Loucy (cell line): ENCODE data around the gene RAB6B.

Experiments used
- H2AFZ ChIP-seq: fragments of 200-600 bp; sonication (generic); 2 replicates; pipeline ENCODE4 v1.6.0; 2016; ENCODE audit warnings: antibody characterized with exemption, mild to moderate bottlenecking, low read length, moderate library complexity
- H3F3A ChIP-seq: fragments of 200-600 bp; 2 replicates; pipeline ENCODE4 v1.6.0; 2016; ENCODE audit warnings: antibody characterized with exemption, low read depth, mild to moderate bottlenecking
- H3K27me3 ChIP-seq: fragments of 200-600 bp; sonication (generic); 2 replicates; pipeline ENCODE4 v1.6.1; 2014; ENCODE audit warnings: low read length, mild to moderate bottlenecking; ENCODE audit not compliant: insufficient read depth, poor library complexity, severe bottlenecking
- H3K36me3 ChIP-seq: fragments of 200-600 bp; sonication (generic); 2 replicates; pipeline ENCODE4 v1.6.1; 2016; ENCODE audit warnings: low read length; ENCODE audit not compliant: insufficient read depth
- H3K4me1 ChIP-seq: fragments of 200-600 bp; sonication (generic); 2 replicates; pipeline ENCODE4 v1.5.1; 2014; ENCODE audit warnings: low read length, mild to moderate bottlenecking; ENCODE audit not compliant: insufficient read depth, poor library complexity, severe bottlenecking
- H3K4me2 ChIP-seq: fragments of 200-600 bp; sonication (generic); 2 replicates; pipeline ENCODE4 v1.6.0; 2014; ENCODE audit warnings: antibody characterized with exemption, low read length, low read depth, mild to moderate bottlenecking; ENCODE audit not compliant: poor library complexity, severe bottlenecking
- H3K4me3 ChIP-seq: fragments of 200-600 bp; sonication (generic); 2 replicates; pipeline ENCODE4 v1.5.1; 2014; ENCODE audit warnings: low read length, mild to moderate bottlenecking, mixed read lengths; ENCODE audit not compliant: poor library complexity, severe bottlenecking
- H3K79me2 ChIP-seq: fragments of 200-600 bp; sonication (generic); 2 replicates; pipeline ENCODE4 v1.6.1; 2014; ENCODE audit warnings: low read length; ENCODE audit not compliant: insufficient read depth
- H3K9ac ChIP-seq: fragments of 200-600 bp; sonication (generic); 2 replicates; pipeline ENCODE4 v1.6.0; 2014; ENCODE audit warnings: mild to moderate bottlenecking, low read depth, low read length, moderate library complexity; ENCODE audit not compliant: poor library complexity, severe bottlenecking
- H3K9me2 ChIP-seq: fragments of 200-600 bp; sonication (generic); replicated peaks from 2 replicates; pipeline ENCODE4 v1.6.1; 2016; ENCODE audit warnings: low read depth, low read length, mixed read lengths
- H3K9me3 ChIP-seq: fragments of 200-600 bp; sonication (generic); 2 replicates; pipeline ENCODE4 v1.6.1; 2014; ENCODE audit warnings: mild to moderate bottlenecking, antibody characterized with exemption, low read length, low read depth; ENCODE audit not compliant: insufficient read depth
- H4K20me1 ChIP-seq: fragments of 200-600 bp; sonication (generic); 2 replicates; pipeline ENCODE4 v1.6.0; 2014; ENCODE audit warnings: antibody characterized with exemption, low read length, mild to moderate bottlenecking; ENCODE audit not compliant: insufficient read depth, poor library complexity, severe bottlenecking
- CTCF ChIP-seq: fragments of 200-600 bp; sonication (generic); conservative IDR thresholded peaks from 2 replicates; pipeline ENCODE4 v1.5.1; 2014; ENCODE audit warnings: mild to moderate bottlenecking, antibody characterized with exemption, low read length
- EZH2phosphoT487 ChIP-seq: fragments of 200-600 bp; IDR thresholded peaks from 2 replicates; pipeline ENCODE4 v1.6.1; 2018; ENCODE audit warnings: antibody characterized with exemption, mild to moderate bottlenecking, moderate library complexity, borderline replicate concordance

Gene RAB6B

DNA sequence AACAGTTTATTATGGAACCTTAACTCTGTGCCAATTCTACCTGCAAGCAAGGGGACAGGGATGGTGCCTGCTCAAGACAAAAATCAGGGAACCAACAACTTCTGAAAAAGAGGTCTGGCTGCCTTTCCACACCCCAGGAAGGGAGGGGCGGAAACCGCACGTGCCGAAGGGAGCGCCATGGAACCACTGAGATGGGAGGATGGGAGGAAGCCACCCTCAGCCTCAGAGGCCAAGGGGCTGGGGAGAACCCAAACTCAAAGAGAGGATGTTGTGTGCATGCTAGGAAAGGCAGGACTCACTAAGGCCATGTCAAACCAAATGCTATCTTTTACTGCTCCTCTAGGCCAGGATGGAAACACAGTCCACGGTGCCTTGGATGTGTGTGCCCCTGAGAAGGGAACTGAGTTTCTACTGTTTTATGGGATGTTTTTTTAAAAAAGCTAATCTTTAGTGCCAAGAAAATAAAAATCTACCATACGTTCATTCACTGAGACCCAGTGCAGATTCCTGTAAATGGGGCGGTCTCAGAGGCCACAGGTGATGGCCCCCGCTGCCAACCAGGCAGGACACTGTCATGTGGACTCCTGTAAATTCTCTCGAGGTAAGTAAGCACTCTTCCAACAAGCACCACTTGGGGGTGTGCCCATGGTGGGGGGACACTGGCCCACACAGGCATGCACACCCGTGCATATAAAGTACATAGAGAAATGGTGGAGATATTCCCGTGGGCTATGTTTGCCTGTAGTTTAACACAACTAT lies 69.5 kb downstream of the RAB6B start:
- H3K4me3 ChIP-seq = no peak overlapping the region
- H3F3A ChIP-seq = no peaks in the 10 kb centered on the region
- no peaks in the 10 kb centered on the region for H4K20me1 ChIP-seq
- no peaks in the 10 kb centered on the region for H3K4me1 ChIP-seq
- peaks cover 29% of the 10 kb centered on the region; the same call in 1 of the 2 replicates for H3K36me3 ChIP-seq
- H3K9me2 ChIP-seq = no peaks in the 10 kb centered on the region
- no peak overlapping the region for H3K4me2 ChIP-seq
- H3K27me3 ChIP-seq = no peaks in the 10 kb centered on the region
- H3K79me2 ChIP-seq = no peaks in the 10 kb centered on the region
- H3K9me3 ChIP-seq = no peaks in the 10 kb centered on the region
- TF ChIP-seq EZH2phosphoT487 (no peak), CTCF (no peak)
- no peak overlapping the region for H3K9ac ChIP-seq
- no peak overlapping the region for H2AFZ ChIP-seq

- H3K4me1 ChIP-seq = no peaks in the 10 kb centered on the region
- no peak overlapping the region for H3K4me2 ChIP-seq
- H3K4me3 ChIP-seq = no peak overlapping the region
- TF ChIP-seq CTCF (no peak), EZH2phosphoT487 (no peak)
- no peaks in the 10 kb centered on the region for H3K27me3 ChIP-seq
- peaks cover 41% of the 10 kb centered on the region; the same call in 1 of the 2 replicates for H3K36me3 ChIP-seq
- H3F3A ChIP-seq = no peaks in the 10 kb centered on the region
- no peak overlapping the region for H2AFZ ChIP-seq
- no peaks in the 10 kb centered on the region for H3K79me2 ChIP-seq
- no peak overlapping the region for H3K9ac ChIP-seq
- no peaks in the 10 kb centered on the region for H4K20me1 ChIP-seq
- no peaks in the 10 kb centered on the region for H3K9me3 ChIP-seq
- no peaks in the 10 kb centered on the region for H3K9me2 ChIP-seq
Observed at GRCh38 chr3:133824961-133825485, 70.7 kb downstream of the RAB6B start.

DNA sequence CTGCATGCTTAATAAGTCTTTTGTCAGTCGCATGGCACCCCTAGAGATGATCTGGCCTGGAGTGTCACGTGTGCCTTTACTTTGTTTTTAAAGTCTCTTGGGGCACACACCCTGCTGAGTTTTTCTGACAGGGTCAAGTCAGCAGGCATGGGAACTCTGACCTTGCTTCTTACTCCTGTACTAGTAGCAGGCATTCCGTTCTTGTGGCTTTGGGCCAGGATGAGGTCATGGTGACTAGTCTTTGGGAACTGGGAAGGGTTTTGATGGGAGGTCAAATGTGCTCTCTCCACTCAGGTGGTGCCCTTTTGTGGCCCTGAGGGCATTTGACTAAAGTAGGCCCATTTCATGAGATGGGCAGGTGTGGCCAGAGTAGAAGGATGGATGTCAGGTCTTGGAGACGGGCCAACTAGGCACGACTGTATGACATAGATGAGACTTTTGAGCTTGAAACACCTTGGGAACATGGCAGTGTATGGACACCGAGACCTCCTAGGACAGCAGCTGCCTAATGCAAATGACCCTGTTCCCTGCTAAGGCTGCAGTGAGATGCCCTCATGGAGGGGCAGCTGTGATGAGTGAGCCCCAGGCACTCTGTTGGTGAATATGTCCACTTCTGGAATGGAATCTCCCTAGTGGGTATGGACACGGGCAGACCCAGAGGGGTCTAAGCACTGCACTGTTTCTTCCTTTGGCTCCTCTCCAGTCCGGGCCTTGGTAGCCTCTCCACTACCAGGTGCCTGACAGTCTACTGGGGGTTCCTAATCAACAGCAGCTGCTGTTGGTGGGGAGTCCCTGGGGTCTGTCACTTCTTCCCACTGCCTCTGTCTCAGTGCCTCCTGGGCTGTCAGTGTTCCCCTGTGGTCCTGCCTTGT lies 73.7 kb downstream of the RAB6B start:
- H3K9ac ChIP-seq = no peak overlapping the region
- peak; percentile 48 for TF ChIP-seq CTCF
- no peak for TF ChIP-seq EZH2phosphoT487
- H3K9me2 ChIP-seq = no peaks in the 10 kb centered on the region
- no peak overlapping the region for H3K4me3 ChIP-seq
- no peak overlapping the region for H2AFZ ChIP-seq
- H3F3A ChIP-seq = no peaks in the 10 kb centered on the region
- no peaks in the 10 kb centered on the region for H3K9me3 ChIP-seq
- no peaks in the 10 kb centered on the region for H4K20me1 ChIP-seq
- no peaks in the 10 kb centered on the region for H3K4me1 ChIP-seq
- peaks cover 63% of the 10 kb centered on the region for H3K36me3 ChIP-seq
- H3K79me2 ChIP-seq = no peaks in the 10 kb centered on the region
- H3K27me3 ChIP-seq = no peaks in the 10 kb centered on the region
- no peak overlapping the region for H3K4me2 ChIP-seq
